ENCODE results near the gene WWC2.

DNA sequence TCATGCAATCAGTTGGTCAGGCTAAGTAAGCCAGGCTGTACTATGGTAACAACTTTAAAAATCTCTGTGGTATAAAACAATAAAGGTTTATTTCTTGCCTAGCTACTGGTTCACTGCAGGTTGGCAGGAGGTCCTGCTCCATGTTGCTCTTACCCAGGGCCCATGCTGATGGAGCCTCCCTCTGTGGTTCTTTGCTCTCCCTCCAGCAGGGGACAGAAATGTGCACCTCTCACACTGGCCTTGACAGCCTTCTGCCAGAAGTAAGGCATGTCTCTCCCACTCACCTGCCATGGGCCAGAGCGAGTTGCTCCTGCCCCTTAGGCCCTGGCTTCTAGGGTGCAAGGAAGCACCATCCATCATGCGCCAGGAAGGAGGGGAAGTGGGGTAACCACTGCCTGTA, 189.9 kb downstream of the WWC2 start:
- no peak for TF ChIP-seq POLR2A (IDR thresholded peaks at IDR 0.05)
- TF ChIP-seq, protein P1, sequence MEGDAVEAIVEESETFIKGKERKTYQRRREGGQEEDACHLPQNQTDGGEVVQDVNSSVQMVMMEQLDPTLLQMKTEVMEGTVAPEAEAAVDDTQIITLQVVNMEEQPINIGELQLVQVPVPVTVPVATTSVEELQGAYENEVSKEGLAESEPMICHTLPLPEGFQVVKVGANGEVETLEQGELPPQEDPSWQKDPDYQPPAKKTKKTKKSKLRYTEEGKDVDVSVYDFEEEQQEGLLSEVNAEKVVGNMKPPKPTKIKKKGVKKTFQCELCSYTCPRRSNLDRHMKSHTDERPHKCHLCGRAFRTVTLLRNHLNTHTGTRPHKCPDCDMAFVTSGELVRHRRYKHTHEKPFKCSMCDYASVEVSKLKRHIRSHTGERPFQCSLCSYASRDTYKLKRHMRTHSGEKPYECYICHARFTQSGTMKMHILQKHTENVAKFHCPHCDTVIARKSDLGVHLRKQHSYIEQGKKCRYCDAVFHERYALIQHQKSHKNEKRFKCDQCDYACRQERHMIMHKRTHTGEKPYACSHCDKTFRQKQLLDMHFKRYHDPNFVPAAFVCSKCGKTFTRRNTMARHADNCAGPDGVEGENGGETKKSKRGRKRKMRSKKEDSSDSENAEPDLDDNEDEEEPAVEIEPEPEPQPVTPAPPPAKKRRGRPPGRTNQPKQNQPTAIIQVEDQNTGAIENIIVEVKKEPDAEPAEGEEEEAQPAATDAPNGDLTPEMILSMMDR (IDR thresholded peaks at IDR 0.05), result no peak
